OCI-LY1 (cell line): ENCODE results near the gene CHD5.

Experiments
- H2AFZ ChIP-seq: fragments of 200-600 bp; sonication (generic), shearing (Covaris generic); 2 replicates; pipeline ENCODE4 v1.6.0; 2014; ENCODE audit warnings: antibody characterized with exemption, mild to moderate bottlenecking, low read length
- H3F3A ChIP-seq: fragments of 200-600 bp; sonication (generic), shearing (Covaris generic); 2 replicates; pipeline ENCODE4 v1.6.0; 2014; ENCODE audit warnings: mild to moderate bottlenecking, antibody characterized with exemption, low read length, moderate library complexity; ENCODE audit not compliant: insufficient read depth
- H3K27ac ChIP-seq: fragments of 200-600 bp; sonication (generic); 2 replicates; pipeline ENCODE4 v1.5.1; 2014; ENCODE audit warnings: low read length, mixed run types, mild to moderate bottlenecking, low read depth; ENCODE audit not compliant: poor library complexity, severe bottlenecking
- H3K27me3 ChIP-seq: fragments of 200-600 bp; sonication (generic); 2 replicates; pipeline ENCODE4 v1.6.0; 2014; ENCODE audit warnings: antibody characterized with exemption, mild to moderate bottlenecking, low read length, moderate library complexity; ENCODE audit not compliant: insufficient read depth
- H3K36me3 ChIP-seq: fragments of 200-600 bp; sonication (generic); 2 replicates; pipeline ENCODE4 v1.6.1; 2014; ENCODE audit warnings: mild to moderate bottlenecking, antibody characterized with exemption, low read length, moderate library complexity, mixed read lengths; ENCODE audit not compliant: insufficient read depth
- H3K4me1 ChIP-seq: fragments of 200-600 bp; sonication (generic); 2 replicates; pipeline ENCODE4 v1.5.1; 2014; ENCODE audit warnings: mild to moderate bottlenecking, low read length, moderate library complexity; ENCODE audit not compliant: insufficient read depth, severe bottlenecking
- H3K4me2 ChIP-seq: fragments of 200-600 bp; sonication (generic), shearing (Covaris generic); 2 replicates; pipeline ENCODE4 v1.6.1; 2014; ENCODE audit warnings: low read length
- H3K4me3 ChIP-seq: fragments of 200-600 bp; sonication (generic); 2 replicates; pipeline ENCODE4 v1.5.1; 2014; ENCODE audit warnings: low read length, low read depth, mild to moderate bottlenecking, mixed read lengths; ENCODE audit not compliant: poor library complexity, severe bottlenecking
- H3K79me2 ChIP-seq: fragments of 200-600 bp; shearing (Covaris generic); 2 replicates; pipeline ENCODE4 v1.6.1; 2016; ENCODE audit warnings: mixed run types, low read length, mixed read lengths; ENCODE audit not compliant: insufficient read depth
- H3K9ac ChIP-seq: fragments of 200-600 bp; sonication (generic), shearing (Covaris generic); 2 replicates; pipeline ENCODE4 v1.6.1; 2014; ENCODE audit warnings: mild to moderate bottlenecking, low read length, mixed read lengths
- H3K9me2 ChIP-seq: fragments of 200-600 bp; sonication (generic), shearing (Covaris generic); 2 replicates; pipeline ENCODE4 v1.6.1; 2014; ENCODE audit warnings: low read depth, mild to moderate bottlenecking, low read length, mixed read lengths
- H3K9me3 ChIP-seq: fragments of 200-600 bp; shearing (Covaris generic); 2 replicates; pipeline ENCODE4 v1.6.1; 2014; ENCODE audit warnings: low read length, mixed read lengths
- H4K20me1 ChIP-seq: fragments of 200-600 bp; sonication (generic), shearing (Covaris generic); 2 replicates; pipeline ENCODE4 v1.6.0; 2016; ENCODE audit warnings: mild to moderate bottlenecking, low read length; ENCODE audit not compliant: insufficient read depth
- CTCF ChIP-seq: fragments of 200-600 bp; sonication (generic), shearing (Covaris generic); IDR thresholded peaks from 2 replicates; pipeline ENCODE4 v1.5.1; 2017; ENCODE audit warnings: mild to moderate bottlenecking, antibody characterized with exemption, low read length, moderate library complexity, mixed read lengths
- EZH2 ChIP-seq: fragments of 200-600 bp; sonication (generic), shearing (Covaris generic); IDR thresholded peaks from 2 replicates; pipeline ENCODE4 v1.8.0; 2017; ENCODE audit warnings: borderline replicate concordance, mixed run types, mild to moderate bottlenecking, antibody characterized with exemption, low read length, moderate library complexity, mixed read lengths

Gene CHD5

GRCh38 chr1:6057170-6057845 lies 122.8 kb downstream of the CHD5 start:
- Histone ChIP-seq H2AFZ (no peak overlapping the region), H3K4me3 (no peak overlapping the region), H3K79me2 (no peaks in the 10 kb centered on the region), H3K4me1 (no peaks in the 10 kb centered on the region), H3K9me2 (no peaks in the 10 kb centered on the region), H3K27me3 (no peaks in the 10 kb centered on the region), H4K20me1 (no peaks in the 10 kb centered on the region), H3K9ac (no peak overlapping the region), H3K4me2 (no peak overlapping the region), H3K27ac (no peak overlapping the region), H3K36me3 (peaks cover 12% of the 10 kb centered on the region; the same call in 1 of the 2 replicates), H3K9me3 (no peaks in the 10 kb centered on the region), H3F3A (no peaks in the 10 kb centered on the region)
- no peak for TF ChIP-seq CTCF
- no peak for TF ChIP-seq EZH2

GRCh38 chr1:6056572-6056948 lies 123.6 kb downstream of the CHD5 start:
- H4K20me1 ChIP-seq: no peaks in the 10 kb centered on the region
- no peak overlapping the region for H3K9ac ChIP-seq
- peaks cover 12% of the 10 kb centered on the region; the same call in 1 of the 2 replicates for H3K36me3 ChIP-seq
- H3K4me3 ChIP-seq: no peak overlapping the region
- no peaks in the 10 kb centered on the region for H3K79me2 ChIP-seq
- no peaks in the 10 kb centered on the region for H3K9me3 ChIP-seq
- H3K27me3 ChIP-seq: no peaks in the 10 kb centered on the region
- H2AFZ ChIP-seq: no peak overlapping the region
- no peaks in the 10 kb centered on the region for H3K4me1 ChIP-seq
- no peaks in the 10 kb centered on the region for H3K9me2 ChIP-seq
- H3K27ac ChIP-seq: no peak overlapping the region
- H3F3A ChIP-seq: no peaks in the 10 kb centered on the region
- H3K4me2 ChIP-seq: no peak overlapping the region
- no peak for TF ChIP-seq CTCF
- TF ChIP-seq EZH2: no peak

GRCh38 chr1:6054596-6054995 lies 125.5 kb downstream of the CHD5 start:
- Histone ChIP-seq H3K4me1 (no peaks in the 10 kb centered on the region), H3K4me2 (no peak overlapping the region), H4K20me1 (no peaks in the 10 kb centered on the region), H3F3A (no peaks in the 10 kb centered on the region), H3K9me3 (no peaks in the 10 kb centered on the region), H3K4me3 (no peak overlapping the region), H3K9me2 (no peaks in the 10 kb centered on the region), H3K36me3 (0 out of 2 replicates have a peak, but pooled peaks cover 4% of the 10 kb centered on the region), H2AFZ (no peak overlapping the region), H3K27me3 (no peaks in the 10 kb centered on the region), H3K79me2 (no peaks in the 10 kb centered on the region), H3K27ac (no peak overlapping the region), H3K9ac (no peak overlapping the region)
- no peak for TF ChIP-seq CTCF
- TF ChIP-seq EZH2: no peak
